A549 treated with GW870086 at 1 μM for 4 hours (cell line): ENCODE results near the gene QRFP. TPM values are rescaled to one million over a fixed set of nuclear protein-coding genes. Genes with fewer than 3 reads are reported as not detected.

Source experiments
- total RNA-seq: library from RNA; stranded (reverse); fragments of 200-300 nt; extraction: Qiagen RNA extraction; gene quantifications from 5 replicates; pipeline ENCODE4 v1.2.3, GENCODE V29; 2022; ENCODE audit warnings: low read depth

QRFP gene
- not detected in 5 replicates for total RNA-seq

DNA sequence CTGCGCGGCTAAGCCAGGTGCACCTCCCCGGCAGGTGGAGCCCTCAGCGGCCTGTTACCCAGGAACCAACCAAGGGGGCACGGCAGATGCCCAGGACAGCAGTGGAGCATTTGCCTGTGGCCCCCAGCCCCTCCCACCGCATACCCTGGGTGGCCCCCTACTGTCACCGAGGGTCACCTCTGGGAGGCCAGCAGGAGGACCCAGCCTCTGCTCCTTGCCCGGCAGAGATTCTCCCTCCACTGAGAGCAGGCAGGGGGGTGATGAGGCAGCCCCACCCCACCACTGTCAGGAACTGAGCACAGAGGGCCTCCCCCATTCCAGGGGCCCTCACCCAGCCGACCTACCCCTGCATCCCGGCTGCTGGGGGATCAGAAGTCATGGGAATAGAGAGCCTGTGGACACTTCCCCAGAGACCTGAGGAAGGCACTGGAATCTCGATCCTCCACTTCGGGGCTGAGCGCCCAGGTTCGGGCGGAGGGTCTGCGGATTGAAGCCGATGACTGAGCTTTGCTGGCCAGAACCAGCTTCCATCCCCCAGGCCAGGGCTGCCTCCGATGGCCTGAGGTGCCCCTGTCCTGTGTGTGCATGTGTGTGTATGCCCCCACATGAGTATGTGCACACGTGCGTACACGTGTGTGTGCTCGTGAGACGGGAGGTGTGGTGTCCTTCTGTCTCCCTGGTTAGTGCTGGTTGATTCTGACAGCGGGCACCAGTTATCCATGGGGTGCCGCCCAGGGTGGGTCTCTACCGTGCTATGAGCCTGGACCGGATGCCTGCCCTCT, at the start of gene QRFP:
Gene QRFP, minus strand, starts transcription at position 580 of the 782 bp plus-strand sequence. CDS start 2,974 bp downstream, outside the sequence.

DNA sequence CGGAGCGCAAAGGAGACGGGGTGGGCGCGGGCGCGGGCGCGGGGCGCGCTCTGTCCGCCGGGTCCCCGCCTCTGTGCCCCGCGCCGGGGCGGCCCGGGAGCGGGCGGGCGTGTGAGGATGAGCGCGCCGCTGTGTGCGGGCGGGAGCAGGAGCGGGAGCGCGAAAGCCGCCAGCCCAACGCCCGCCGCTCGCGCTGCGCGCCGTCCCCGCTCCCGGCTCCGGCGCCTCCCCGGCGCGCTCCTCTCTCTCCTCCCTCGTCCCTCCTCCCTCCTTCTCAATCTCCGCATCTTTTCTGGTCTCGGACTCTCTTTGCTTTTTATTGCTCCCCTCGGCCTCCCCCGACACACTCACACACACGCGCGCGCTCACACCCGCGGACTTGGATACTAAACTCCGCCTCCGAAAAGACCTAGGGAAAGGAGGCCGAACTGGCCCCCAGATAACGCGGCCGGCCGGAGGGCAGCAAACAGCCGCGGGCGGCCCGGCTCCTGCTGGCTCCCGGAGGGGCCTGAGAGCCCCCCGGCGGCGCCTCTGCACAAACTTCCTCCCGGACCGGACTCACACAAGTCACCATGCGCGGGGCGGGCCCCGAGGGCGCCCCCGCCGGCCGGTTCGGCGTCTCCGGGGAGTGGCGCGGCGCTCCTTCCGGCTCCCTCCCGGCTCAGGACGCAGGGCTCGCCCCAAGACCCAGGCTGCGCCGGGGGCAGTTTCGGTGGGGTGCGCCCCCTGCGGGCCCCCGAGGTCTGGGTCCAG, 42.2 kb upstream of the QRFP start, which contains the start of gene FIBCD1:
Gene FIBCD1, minus strand, starts transcription at position 596 of the 753 bp plus-strand sequence. CDS start 640 bp downstream, outside the sequence.

Other genes starting within 250 kb of the QRFP start
- 0.17 to 0.44 TPM (median 0.35 TPM) in 5 replicates for gene PRDM12, start 232.2 kb downstream of the QRFP start, total RNA-seq
- 49.2 to 63.8 TPM (median 51.6 TPM) in 5 replicates for gene EXOSC2, start 203.0 kb downstream of the QRFP start, total RNA-seq
- 43.2 to 59.0 TPM (median 53.6 TPM) in 5 replicates for gene ABL1, start 61.6 kb downstream of the QRFP start, total RNA-seq
- 11.5 to 18.2 TPM (median 15.7 TPM) in 5 replicates for gene FIBCD1, start 42.4 kb upstream of the QRFP start, total RNA-seq
- gene LAMC3, start 112.4 kb upstream of the QRFP start, total RNA-seq = 1.5 to 3.2 TPM (median 2.1 TPM) in 5 replicates
- gene AIF1L, start 199.7 kb upstream of the QRFP start, total RNA-seq = 1.6 to 2.4 TPM (median 1.7 TPM) in 5 replicates
- gene NUP214, start 228.8 kb upstream of the QRFP start, total RNA-seq = 22.0 to 27.1 TPM (median 23.1 TPM) in 5 replicates